Head of caudate nucleus (tissue), 42 donors: ENCODE data around the gene ZNHIT6.
"Not testable (repeated sequence)": the region's sequence is repeated elsewhere in the genome, so short reads cannot be mapped to it uniquely, and the experiment has no call there.

Source experiments
- DNase-seq, 42 donors: peaks; one replicate each; pipeline versions ENCODE4 v3.0.0 to v3.0.0-alpha.2; 2020 to 2021; ENCODE audit warnings: mixed read lengths in 7 of 42
- intact Hi-C: fragments of 100-400 bp; cut with DNase I; formaldehyde crosslinking; loops from one replicate; pipeline ENCODE4 v1.15.0; 2022

Gene ZNHIT6

DNA sequence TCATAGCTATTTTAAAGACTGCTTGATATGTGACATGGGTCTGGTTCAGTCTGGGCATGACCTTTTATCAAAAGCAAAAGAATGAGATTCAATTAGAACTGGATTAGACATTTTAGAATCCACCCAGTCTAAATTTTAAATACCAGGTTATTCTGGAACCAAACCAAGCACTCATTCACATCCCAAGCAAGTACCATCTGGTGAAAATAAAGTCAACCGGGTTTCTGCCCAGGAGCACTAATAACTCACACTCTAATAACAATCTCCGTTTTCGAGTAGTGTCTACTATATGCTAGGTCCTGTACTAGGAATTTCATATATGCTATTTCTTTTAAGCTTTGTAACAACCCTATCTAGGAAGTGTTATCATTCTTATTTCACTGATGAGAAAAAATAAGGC lies 30.6 kb downstream of the ZNHIT6 start:
- intact Hi-C loops: no loop called here

GRCh38 chr1:85672031-85672660 lies 36.1 kb downstream of the ZNHIT6 start:
- intact Hi-C loops: no loop called here
- no peak for DNase-seq

More for the DNA sequence above, 30.6 kb downstream of the ZNHIT6 start:
- DNase-seq: no peak

- intact Hi-C loops: no loop called here
- DNase-seq: no peak
These were observed 42.3 kb downstream of the ZNHIT6 start for GRCh38 chr1:85665932-85666331.

DNA sequence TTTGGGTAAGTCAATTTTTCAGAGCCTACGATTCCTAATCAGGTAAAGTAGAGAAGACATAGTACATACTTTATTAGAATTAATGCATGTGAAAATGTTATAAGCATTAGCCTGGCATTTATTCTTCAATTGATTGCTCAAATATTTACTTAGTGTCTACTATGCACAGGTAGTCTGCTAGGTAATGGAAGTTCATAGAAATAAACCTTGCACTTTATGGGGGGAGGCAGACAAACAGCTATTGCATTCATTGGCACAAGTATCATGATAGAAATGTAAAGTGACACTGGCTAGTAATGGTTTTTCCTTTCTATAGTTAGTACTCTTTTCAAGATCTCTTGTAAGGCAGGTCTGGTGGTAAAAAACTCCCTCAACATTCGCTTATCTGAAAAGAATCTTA lies 44.9 kb downstream of the ZNHIT6 start:
- intact Hi-C loops: no loop called here
- DNase-seq: no peak

DNA sequence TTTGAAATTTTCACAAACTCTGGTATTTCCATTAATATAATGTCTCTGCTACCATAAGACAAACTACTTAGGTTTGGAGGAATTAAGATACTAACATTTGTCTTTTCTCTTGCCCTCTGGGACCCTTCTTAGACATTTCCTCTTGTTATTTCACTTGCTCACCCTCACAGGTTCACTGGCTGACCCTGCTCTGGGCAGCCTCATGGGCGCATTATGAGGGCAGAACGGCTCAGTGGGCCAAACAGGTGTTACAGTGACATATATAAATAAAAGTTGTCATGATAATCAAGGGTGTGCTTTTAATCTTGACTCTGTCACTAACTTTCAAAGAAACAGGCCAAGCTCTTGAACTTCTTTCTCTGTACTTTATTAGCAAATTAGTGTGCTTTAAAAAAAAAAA lies 46.5 kb downstream of the ZNHIT6 start:
- no peak for DNase-seq
- intact Hi-C loops: no loop called here

- intact Hi-C loops: no loop called here
- DNase-seq: no peak
These were observed 47.7 kb downstream of the ZNHIT6 start for GRCh38 chr1:85660541-85660940.

DNA sequence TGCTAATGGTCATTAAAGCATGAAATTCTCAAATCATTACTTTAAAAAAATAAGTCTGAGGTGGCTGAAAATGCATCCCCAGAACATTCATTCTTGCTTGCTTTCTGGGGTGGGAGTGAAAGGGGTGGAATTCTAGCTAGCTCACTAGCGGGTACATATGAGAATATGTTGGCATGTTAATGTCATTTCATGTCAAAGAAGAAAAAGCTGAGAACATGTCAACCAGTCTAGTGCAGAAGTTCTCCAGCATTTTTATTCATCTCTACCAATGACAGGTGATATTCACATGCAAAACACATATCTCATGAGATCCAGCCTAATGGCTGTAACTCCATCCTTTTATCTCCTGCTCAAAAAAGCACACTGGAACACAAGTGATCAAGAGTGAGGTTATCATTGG lies 49.1 kb downstream of the ZNHIT6 start:
- intact Hi-C loops: no loop called here
- no peak for DNase-seq

DNA sequence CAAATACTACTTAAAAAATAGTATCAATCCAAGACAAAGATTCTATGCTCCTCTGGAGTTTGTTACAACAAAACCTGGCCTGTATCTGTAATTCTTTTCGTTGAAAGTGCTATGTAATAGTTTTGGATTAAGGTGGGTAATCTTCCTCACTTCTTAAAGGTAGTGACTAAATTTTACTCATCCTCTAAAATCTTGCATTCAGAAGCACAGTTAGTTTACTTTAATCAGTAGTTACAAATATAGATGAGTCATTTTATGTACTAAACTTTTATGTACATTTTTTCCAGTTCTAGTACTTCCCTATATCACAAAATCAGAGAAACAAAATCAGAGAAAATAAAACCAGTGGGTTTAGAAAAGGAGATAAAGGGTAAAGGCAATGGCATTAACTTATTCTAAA lies 51.3 kb downstream of the ZNHIT6 start:
- intact Hi-C loops: no loop called here

DNA sequence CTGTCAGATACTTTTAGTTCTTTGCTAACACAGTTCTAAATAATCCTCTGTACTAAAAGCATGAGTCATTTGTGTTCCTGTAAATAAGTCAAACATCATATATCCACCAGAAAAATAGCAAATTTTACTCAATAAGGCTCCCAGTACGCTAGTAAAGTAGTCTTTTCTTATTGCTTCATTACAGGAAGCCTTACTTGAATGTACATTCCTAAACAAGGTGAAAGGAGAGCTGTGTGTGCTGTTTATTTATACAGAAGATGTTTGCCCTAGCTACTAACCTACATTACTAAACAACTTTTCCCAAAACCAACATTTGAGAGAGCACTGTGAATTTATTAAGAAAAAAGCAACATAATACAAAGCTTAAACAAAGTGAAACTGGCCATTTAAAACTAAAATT lies 52.0 kb downstream of the ZNHIT6 start:
- intact Hi-C loops: no loop called here
- DNase-seq: no peak

More for the DNA sequence above, 51.3 kb downstream of the ZNHIT6 start:
- DNase-seq: no peak

GRCh38 chr1:85655315-85655714 lies 52.9 kb downstream of the ZNHIT6 start:
- no peak for DNase-seq
- intact Hi-C loops: no loop called here

DNA sequence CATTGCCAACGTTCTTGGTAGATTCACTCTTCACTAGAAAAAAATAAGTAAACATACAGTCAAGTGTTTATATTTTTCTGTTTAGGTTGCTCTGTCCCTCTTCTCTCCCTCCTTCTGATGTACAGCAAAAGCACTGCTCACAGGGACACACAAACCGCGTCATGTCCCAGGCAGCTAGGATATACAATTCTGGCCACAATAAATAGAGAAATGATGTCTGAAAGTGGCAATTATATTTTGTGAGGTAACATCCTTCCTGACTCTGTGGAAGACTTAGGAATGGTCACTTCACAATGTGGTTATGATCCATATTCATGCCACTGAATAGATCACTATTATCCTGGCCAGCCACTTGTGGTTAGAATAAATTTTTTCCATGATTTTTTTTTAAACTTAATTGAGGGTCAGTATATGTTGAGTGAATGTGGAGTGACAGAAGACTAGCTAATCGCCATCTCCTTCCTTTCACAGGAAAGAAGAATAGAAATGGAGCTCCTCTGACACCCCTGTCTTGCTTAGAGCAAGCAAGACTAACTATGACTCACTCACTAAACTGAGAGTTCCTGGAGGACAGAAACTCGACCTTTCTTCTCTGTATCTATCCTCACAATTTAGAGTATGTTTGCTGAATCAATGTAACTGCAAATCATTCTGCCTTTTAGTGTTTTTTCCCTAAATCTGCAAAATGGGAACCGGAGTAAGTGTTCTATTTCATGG lies 54.0 kb downstream of the ZNHIT6 start:
- intact Hi-C loops: no loop called here
- no peak for DNase-seq

DNA sequence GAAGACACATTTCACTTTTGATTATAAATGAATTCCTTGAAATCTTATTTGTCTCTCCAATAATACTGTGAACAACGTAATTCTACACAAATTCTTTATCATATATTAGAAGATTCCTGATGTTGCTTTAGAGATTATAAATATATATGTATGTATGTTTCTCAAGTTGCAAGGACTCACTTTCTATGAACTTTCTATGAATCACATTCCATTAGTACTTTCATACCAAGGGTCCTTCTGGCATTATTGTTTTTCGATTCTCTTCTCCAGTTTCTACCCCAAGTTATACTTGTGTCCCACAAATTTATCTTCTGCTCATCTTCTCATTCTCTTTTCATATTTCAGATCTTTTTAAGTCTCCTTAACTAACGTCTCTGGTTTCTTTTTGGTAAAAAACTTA lies 55.9 kb downstream of the ZNHIT6 start:
- intact Hi-C loops: no loop called here
- no peak for DNase-seq

DNA sequence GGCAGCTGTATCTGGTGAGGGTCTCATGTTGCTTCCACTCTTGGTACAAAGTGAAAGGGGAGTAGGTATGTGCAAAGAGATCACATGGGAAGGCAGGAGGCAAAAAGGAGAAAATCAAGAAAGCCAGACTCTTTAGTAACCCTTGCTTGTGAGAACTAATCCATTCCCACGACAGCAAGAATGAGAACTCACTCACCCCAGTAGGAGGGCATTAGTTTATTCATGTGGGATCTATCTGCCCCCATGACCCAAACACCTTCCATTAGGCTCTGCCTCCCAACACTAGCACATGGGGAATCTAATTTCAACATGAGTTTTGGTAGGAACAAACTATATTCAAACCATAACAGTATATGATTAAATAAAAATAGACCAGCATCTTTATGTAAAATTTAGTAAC lies 57.6 kb downstream of the ZNHIT6 start:
- no peak for DNase-seq
- intact Hi-C loops: no loop called here

- intact Hi-C loops: no loop called here
- DNase-seq: no peak
These were observed 58.6 kb downstream of the ZNHIT6 start for GRCh38 chr1:85649591-85649990.

DNA sequence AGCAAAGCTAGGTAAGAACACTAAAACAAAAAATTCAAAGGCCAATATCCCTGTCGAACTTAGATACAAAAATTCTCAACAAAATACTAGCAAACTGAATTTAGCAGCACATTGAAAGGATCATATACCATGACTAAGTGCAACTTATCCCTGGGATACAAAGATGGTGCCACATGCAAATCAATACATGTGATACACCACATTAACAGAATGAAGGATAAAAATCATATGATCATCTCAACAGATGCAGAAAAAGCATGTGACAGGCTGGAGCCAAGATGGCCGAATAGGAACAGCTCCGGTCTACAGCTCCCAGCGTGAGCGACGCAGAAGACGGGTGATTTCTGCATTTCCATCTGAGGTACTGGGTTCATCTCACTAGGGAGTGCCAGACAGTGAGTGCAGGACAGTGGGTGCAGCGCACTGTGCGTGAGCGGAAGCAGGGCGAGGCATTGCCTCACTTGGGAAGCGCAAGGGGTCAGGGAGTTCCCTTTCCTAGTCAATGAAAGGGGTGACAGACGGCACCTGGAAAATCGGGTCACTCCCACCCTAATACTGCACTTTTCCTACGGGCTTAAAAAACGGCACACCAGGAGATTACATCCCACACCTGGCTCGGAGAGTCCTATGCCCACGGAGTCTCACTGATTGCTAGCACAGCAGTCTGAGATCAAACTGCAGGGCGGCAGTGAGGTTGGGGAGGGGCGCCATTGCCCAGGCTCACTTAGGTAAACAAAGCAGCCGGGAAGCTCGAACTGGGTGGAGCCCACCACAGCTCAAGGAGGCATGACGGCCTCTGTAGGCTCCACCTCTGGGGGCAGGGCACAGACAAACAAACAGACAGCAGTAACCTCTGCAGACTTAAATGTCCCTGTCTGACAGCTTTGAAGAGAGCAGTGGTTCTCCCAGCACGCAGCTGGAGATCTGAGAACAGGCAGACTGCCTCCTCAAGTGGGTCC lies 66.4 kb downstream of the ZNHIT6 start:
- intact Hi-C loops, DNase-seq: not testable (repeated sequence)

DNA sequence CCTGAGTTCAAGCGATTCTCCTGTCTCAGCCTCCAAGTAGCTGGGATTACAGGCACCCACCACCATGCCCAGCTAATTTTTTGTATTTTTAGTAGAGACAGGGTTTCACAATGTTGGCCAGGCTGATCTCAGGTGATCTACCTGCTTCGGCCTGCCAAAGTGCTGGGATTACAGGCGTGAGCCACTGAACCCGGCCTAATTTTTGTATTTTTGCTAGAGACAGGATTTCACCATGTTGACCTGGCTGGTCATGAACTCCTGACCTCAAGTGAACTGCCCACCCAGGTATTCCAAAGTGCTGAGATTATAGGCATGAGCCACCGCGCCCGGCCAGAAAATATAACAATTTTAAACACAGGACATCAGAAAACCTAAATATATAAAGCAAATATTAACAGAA lies 68.3 kb downstream of the ZNHIT6 start:
- intact Hi-C loops, DNase-seq: not testable (repeated sequence)

DNA sequence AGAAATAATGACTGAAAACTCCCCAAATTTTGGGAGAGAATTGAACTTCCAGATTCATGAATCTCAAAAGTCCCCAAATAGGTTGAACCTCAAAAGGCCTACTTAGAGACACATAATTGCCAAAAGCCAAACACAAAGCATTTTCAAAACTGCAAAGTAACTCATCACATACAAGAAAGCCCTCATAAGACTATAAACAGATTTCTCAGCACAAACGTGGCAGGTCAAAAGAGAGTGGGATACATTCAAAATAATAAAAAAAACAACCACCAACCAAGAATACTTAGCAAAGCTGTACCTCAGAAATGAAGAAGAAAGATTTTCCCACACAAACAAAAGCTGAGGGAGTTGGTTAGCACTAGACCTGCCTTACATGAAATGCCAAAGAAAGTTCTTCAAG lies 69.8 kb downstream of the ZNHIT6 start:
- intact Hi-C loops: no loop called here
- no peak for DNase-seq

- intact Hi-C loops: no loop called here
- DNase-seq: no peak
These were observed 77.7 kb downstream of the ZNHIT6 start for GRCh38 chr1:85630493-85630892.

- intact Hi-C loops: no loop called here
- no peak for DNase-seq
These were observed 78.7 kb downstream of the ZNHIT6 start for GRCh38 chr1:85629532-85629920.
